HepG2 (cell line): Measurements from ENCODE around the gene EGR2. TPM values are rescaled to one million over a fixed set of nuclear protein-coding genes. Genes with fewer than 3 reads are reported as not detected.

Experiments used
- ATAC-seq: fragments of 200-7000 bp; cut with Tn5 transposase; 3 replicates; pipeline ENCODE4 v1.9.1; 2020; ENCODE audit warnings: mild to moderate bottlenecking, moderate library complexity
- BruUV-seq: library from RNA; stranded (reverse); fragments of 400-500 nt; replicated peaks from 2 replicates; lab custom pipeline; 2021; lab: Mats Ljungman, UMichigan
- CTCF ChIA-PET: fragments of 300-600 bp; formaldehyde crosslinking; extraction: SDS; loops from one replicate; lab custom pipeline; 2021; ENCODE audit warnings: low total read pairs, inconsistent platforms, low intra/inter-chr PET ratio; lab: Yijun Ruan, JAX
- POLR2A ChIA-PET: fragments of 350-600 bp; sonication (Branson Sonifier 250); formaldehyde crosslinking; loops from one replicate; lab custom pipeline; 2020; ENCODE audit warnings: antibody characterized with exemption, inconsistent platforms; lab: Yijun Ruan, JAX
- DNase-seq: peaks from one replicate; pipeline ENCODE4 v3.0.0-alpha.2; 2015; ENCODE audit warnings: low spot score
- FAIRE-seq: peaks from 3 replicates; lab custom pipeline; 2011; peaks lifted over from hg19 to GRCh38; lab: Jason Lieb, UNC
- H2AFZ ChIP-seq: one replicate; pipeline ENCODE4 v1.6.1; 2011; ENCODE audit warnings: low read length, inconsistent platforms
- H3K27ac ChIP-seq: fragments of 300-600 bp; 3 replicates; pipeline ENCODE4 v1.8.0; 2011; ENCODE audit warnings: mixed run types, mild to moderate bottlenecking, mixed read lengths, low read length, inconsistent platforms; ENCODE audit not compliant: insufficient read depth; ENCODE audit errors: extremely low read length
- H3K27me3 ChIP-seq, 2 experiments: fragments of 200-600 bp in 1 of 2; 2 replicates in 1 of 2; 3 replicates in 1 of 2; pipeline versions ENCODE4 v1.6.0 to v1.8.0; 2011; ENCODE audit warnings: low read length in 2 of 2, mild to moderate bottlenecking in 2 of 2, moderate library complexity in 2 of 2, inconsistent platforms in 1 of 2; ENCODE audit not compliant: insufficient read depth in 2 of 2, control insufficient read depth in 1 of 2
- H3K36me3 ChIP-seq, 2 experiments: fragments of 200-600 bp in 1 of 2; replicated peaks in 1 of 2; 2 replicates in 1 of 2; 3 replicates in 1 of 2; pipeline versions ENCODE4 v1.5.1 to v1.8.0; 2011; ENCODE audit warnings: low read length in 2 of 2, inconsistent platforms in 1 of 2; ENCODE audit not compliant: insufficient read depth in 2 of 2, control insufficient read depth in 1 of 2
- H3K4me1 ChIP-seq: 2 replicates; pipeline ENCODE4 v1.5.1; 2012; ENCODE audit warnings: low read length, inconsistent platforms; ENCODE audit not compliant: insufficient read depth
- H3K4me2 ChIP-seq: 2 replicates; pipeline ENCODE4 v1.6.0; 2011; ENCODE audit warnings: low read depth, low read length, inconsistent platforms
- H3K4me3 ChIP-seq, 3 experiments: fragments of 200-600 bp in 1 of 3; sonication (generic), shearing (Covaris generic) in 1 of 3; replicated peaks in 1 of 3; 2 replicates each; pipeline ENCODE4 v1.5.1; 2011 to 2016; ENCODE audit warnings: low read length in 3 of 3, inconsistent platforms in 2 of 3, low read depth in 2 of 3, mild to moderate bottlenecking in 2 of 3, control low read depth in 1 of 3, mixed read lengths in 1 of 3; ENCODE audit not compliant: insufficient read depth in 1 of 3
- H3K79me2 ChIP-seq: one replicate; pipeline ENCODE4 v1.6.1; 2011; ENCODE audit warnings: low read length, inconsistent platforms; ENCODE audit not compliant: insufficient read depth
- H3K9ac ChIP-seq: 2 replicates; pipeline ENCODE4 v1.6.0; 2011; ENCODE audit warnings: mild to moderate bottlenecking, low read depth, low read length, inconsistent platforms; ENCODE audit not compliant: insufficient read depth
- H3K9me3 ChIP-seq: 2 replicates; pipeline ENCODE4 v1.5.1; 2012; ENCODE audit warnings: mild to moderate bottlenecking, low read length
- H4K20me1 ChIP-seq: 2 replicates; pipeline ENCODE4 v1.6.0; 2011; ENCODE audit warnings: inconsistent platforms, mild to moderate bottlenecking, low read length, moderate library complexity; ENCODE audit not compliant: insufficient read depth
- CCDC6 ChIP-seq: sonication (generic); formaldehyde crosslinking; IDR thresholded peaks from 2 replicates; pipeline ENCODE4 v1.8.1; 2022; ENCODE audit warnings: mild to moderate bottlenecking, missing genetic modification reagents, moderate library complexity
- HMGA1 ChIP-seq: sonication (generic); formaldehyde crosslinking; conservative IDR thresholded peaks from 2 replicates; pipeline ENCODE4 v1.4.0; 2020; ENCODE audit warnings: missing genetic modification reagents
- IKZF1 ChIP-seq: fragments of 450-650 bp; IDR thresholded peaks from 2 replicates; pipeline ENCODE4 v1.7.1; 2016
- ZEB1 ChIP-seq: IDR thresholded peaks from 2 replicates; pipeline ENCODE4 v1.6.1; 2012; ENCODE audit warnings: mild to moderate bottlenecking, low read depth, inconsistent platforms; ENCODE audit not compliant: insufficient replicate concordance
- ZNF274 ChIP-seq: sonication (generic); formaldehyde crosslinking; IDR thresholded peaks from 2 replicates; pipeline ENCODE4 v1.5.1; 2020; ENCODE audit warnings: mild to moderate bottlenecking, missing genetic modification reagents
- WGBS: methylation state at CpG from one replicate; pipeline ENCODE4 v1.1.6; 2017; ENCODE audit warnings: low lambda C conversion rate; 5-methylcytosine and 5-hydroxymethylcytosine counted together
- in situ Hi-C: cut with HindIII; loops from 2 replicates; pipeline ENCODE4 v1.10.0; 2017; ENCODE audit warnings: low pct_unique_long_range_greater_than_20kb; ENCODE audit not compliant: extremely low pct_ligation_motif_present
- intact Hi-C: fragments of 100-400 bp; cut with micrococcal nuclease; formaldehyde crosslinking; loops from one replicate; pipeline ENCODE4 v1.10.0; 2022; ENCODE audit not compliant: unreplicated experiment
- polyA plus RNA-seq, 8 experiments: library from polyadenylated mRNA; depleted of rRNA in 3 of 8; stranded (reverse) in 7 of 8; unstranded in 1 of 8; fragments of >200 nt; fragmentation: Illumina TruSeq in 4 of 8; extraction: Trizol in 4 of 8; gene quantifications; 2 replicates each; pipeline versions ENCODE4 v1.2.1 to v1.2.3, GENCODE V29; 2011 to 2016; ENCODE audit warnings: low read depth in 4 of 8, missing spikeins in 1 of 8, mixed read lengths in 1 of 8; ENCODE audit not compliant: insufficient read depth in 1 of 8
- total RNA-seq, 5 experiments: library from RNA; depleted of rRNA; stranded (reverse); fragments of >200 nt; fragmentation: Illumina TruSeq; extraction: Trizol; gene quantifications; 2 replicates each; pipeline ENCODE4 v1.2.3, GENCODE V29; 2016; ENCODE audit warnings: low read depth in 1 of 5

EGR2 gene
- total and polyA plus RNA-seq, 2 of the 13 experiments (the other 11 are each of a cell fraction or from before 2014, with no cell fraction given) = 0.11 to 0.15 TPM

DNA sequence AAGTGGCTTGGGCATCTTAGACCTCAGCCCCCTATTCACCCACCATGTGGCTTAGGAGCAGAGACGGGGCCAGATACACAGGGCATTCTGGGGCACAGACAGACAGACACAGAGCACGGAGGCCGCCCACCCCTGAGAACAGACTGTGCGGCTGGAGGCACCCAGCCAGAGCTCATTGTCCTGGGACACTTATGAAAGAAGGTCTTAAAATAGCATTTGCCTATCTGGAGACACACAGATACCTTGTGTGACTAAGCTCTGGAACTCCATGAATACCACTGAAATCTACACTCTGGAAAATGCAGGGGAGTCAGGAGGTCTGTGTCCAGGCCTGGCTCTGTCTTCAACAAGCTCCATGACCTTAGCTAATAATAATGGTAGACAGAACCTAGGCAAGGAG lies 53.0 kb downstream of the EGR2 start:
- H3K79me2 ChIP-seq = no peaks in the 10 kb centered on the region
- no peak overlapping the region for H3K9ac ChIP-seq
- ChIA-PET POLR2A (no interaction called here), CTCF (no interaction called here)
- H4K20me1 ChIP-seq = no peaks in the 10 kb centered on the region
- no peaks in the 10 kb centered on the region for H3K9me3 ChIP-seq
- no peaks in the 10 kb centered on the region for H3K27me3 ChIP-seq
- no peak for TF ChIP-seq ZNF274 (CRISPR knock-in tag)
- TF ChIP-seq CCDC6 (CRISPR knock-in tag) = no peak
- no peak for TF ChIP-seq ZEB1
- TF ChIP-seq HMGA1 (CRISPR knock-in tag) = no peak
- TF ChIP-seq IKZF1 = no peak
- H3K27ac ChIP-seq = no peak overlapping the region
- no TSS peak for BruUV-seq
- intact Hi-C loops (no loop called here), in situ Hi-C loops (no loop called here)
- ATAC-seq (no peak), FAIRE-seq (no peak), DNase-seq (no peak)
- no peak overlapping the region for H3K4me3 ChIP-seq
- WGBS = 71% methylated on average over 4 of the region's 4 CpGs
- H3K4me1 ChIP-seq = no peaks in the 10 kb centered on the region
- H3K36me3 ChIP-seq = no peaks in the 10 kb centered on the region
- H3K4me2 ChIP-seq = no peak overlapping the region
- H2AFZ ChIP-seq = no peak overlapping the region

Other genes starting within 250 kb of the EGR2 start
- gene ADO, start 11.6 kb downstream of the EGR2 start, total RNA-seq (2016; rRNA removed; fragmentation: Illumina TruSeq; extraction: Trizol) = 15.9 and 16.5 TPM in 2 replicates
- gene ADO, start 11.6 kb downstream of the EGR2 start, polyA plus RNA-seq (2011; rRNA removed) = 8.9 and 9.6 TPM in 2 replicates